Measurements from ENCODE around the gene ARSG.
"Not testable (repeated sequence)": the region's sequence is repeated elsewhere in the genome, so short reads cannot be mapped to it uniquely, and the experiment has no call there.

ARSG gene

GRCh38 chr17:68399638-68400403 is 108.5 kb downstream of the ARSG start:
- DNase-seq, result peak; percentile 73

- DNase-seq, result no peak
Measured at GRCh38 chr17:68400404-68400735, 109.1 kb downstream of the ARSG start.

- DNase-seq, result no peak
Measured at GRCh38 chr17:68401288-68401687, 110.0 kb downstream of the ARSG start.

GRCh38 chr17:68403122-68403521 is 111.8 kb downstream of the ARSG start:
- DNase-seq, result no peak

GRCh38 chr17:68403837-68404236 is 112.5 kb downstream of the ARSG start:
- not testable (repeated sequence) for DNase-seq

GRCh38 chr17:68407656-68408055 is 116.4 kb downstream of the ARSG start:
- DNase-seq, result not testable (repeated sequence)

- peak; percentile 75 for DNase-seq
Measured at GRCh38 chr17:68413597-68414560, 122.6 kb downstream of the ARSG start.

GRCh38 chr17:68414901-68415300 is 123.6 kb downstream of the ARSG start:
- DNase-seq, result not testable (repeated sequence)

- DNase-seq, result no peak
Measured at GRCh38 chr17:68417317-68417716, 126.0 kb downstream of the ARSG start.

GRCh38 chr17:68418876-68419275 is 127.6 kb downstream of the ARSG start:
- DNase-seq, result no peak

GRCh38 chr17:68420065-68420464 is 128.8 kb downstream of the ARSG start:
- DNase-seq, result no peak

- DNase-seq, result no peak
Measured at GRCh38 chr17:68421486-68421885, 130.2 kb downstream of the ARSG start.

GRCh38 chr17:68422821-68423220 is 131.5 kb downstream of the ARSG start:
- no peak for DNase-seq

GRCh38 chr17:68423251-68423650 is 132.0 kb downstream of the ARSG start:
- no peak for DNase-seq

GRCh38 chr17:68424203-68424602 is 132.9 kb downstream of the ARSG start:
- DNase-seq, result no peak

GRCh38 chr17:68424861-68425260 is 133.6 kb downstream of the ARSG start:
- DNase-seq, result no peak

- no peak for DNase-seq
Measured at GRCh38 chr17:68425979-68426378, 134.7 kb downstream of the ARSG start.

- DNase-seq, result no peak
Measured at GRCh38 chr17:68427575-68427974, 136.3 kb downstream of the ARSG start.

- no peak for DNase-seq
Measured at GRCh38 chr17:68428498-68429172, 137.3 kb downstream of the ARSG start.

- DNase-seq, result no peak
Measured at GRCh38 chr17:68429881-68430280, 138.6 kb downstream of the ARSG start.

GRCh38 chr17:68431045-68431608 is 139.8 kb downstream of the ARSG start:
- DNase-seq, result no peak

- DNase-seq, result peak; percentile 63
Measured at GRCh38 chr17:68431661-68432071, 140.4 kb downstream of the ARSG start.
